ENCODE data around the gene MYLK. TPM values are rescaled to one million over a fixed set of nuclear protein-coding genes. Genes with fewer than 3 reads are reported as not detected.
A peak's percentile ranks its signal among the peaks of the same experiment; 100 is the strongest.

MYLK gene
- total and polyA plus RNA-seq, 4 donors, result 17.0 to 47.7 (median 31.1) TPM

GRCh38 chr3:123637841-123638240 is 246.3 kb downstream of the MYLK start:
- Histone ChIP-seq H3K4me1 (ENCODE audit: control insufficient read depth, insufficient read depth, low read length) (peaks cover 28% of the 10 kb centered on the region), H3K4me3 (ENCODE audit: low read depth, low read length) (no peak overlapping the region), H3K27ac (ENCODE audit: low read depth, low read length) (no peak overlapping the region), H3K36me3 (ENCODE audit: control insufficient read depth, insufficient read depth, low read length) (peaks cover 17% of the 10 kb centered on the region), H3K27me3 (ENCODE audit: control insufficient read depth, insufficient read depth, low read length) (no peaks in the 10 kb centered on the region), H3K9me3 (ENCODE audit: control insufficient read depth, insufficient read depth, low read length) (no peaks in the 10 kb centered on the region)
- DNase-seq (ENCODE audit: low read depth in 4 of 6, low spot score in 6 of 6), result no peak
- 99% methylated on average over 5 of the region's 5 CpGs for WGBS (ENCODE audit: insufficient coverage)

- H3K9me3 ChIP-seq (ENCODE audit: control insufficient read depth, insufficient read depth, low read length), result no peaks in the 10 kb centered on the region
- peaks cover 17% of the 10 kb centered on the region for H3K36me3 ChIP-seq (ENCODE audit: control insufficient read depth, insufficient read depth, low read length)
- H3K27ac ChIP-seq (ENCODE audit: low read depth, low read length), result no peak overlapping the region
- H3K27me3 ChIP-seq (ENCODE audit: control insufficient read depth, insufficient read depth, low read length), result no peaks in the 10 kb centered on the region
- no peak for DNase-seq (ENCODE audit: low read depth in 4 of 6, low spot score in 6 of 6)
- peaks cover 31% of the 10 kb centered on the region for H3K4me1 ChIP-seq (ENCODE audit: control insufficient read depth, insufficient read depth, low read length)
- H3K4me3 ChIP-seq (ENCODE audit: low read depth, low read length), result no peak overlapping the region
- 89% methylated on average over 6 of the region's 7 CpGs for WGBS (ENCODE audit: insufficient coverage)
These were observed 247.0 kb downstream of the MYLK start for GRCh38 chr3:123637131-123637530.

GRCh38 chr3:123636431-123636841 is 247.7 kb downstream of the MYLK start:
- WGBS (ENCODE audit: insufficient coverage), result 73% methylated on average over 5 of the region's 8 CpGs
- no peak for DNase-seq (ENCODE audit: low read depth in 4 of 6, low spot score in 6 of 6)
- no peaks in the 10 kb centered on the region for H3K9me3 ChIP-seq (ENCODE audit: control insufficient read depth, insufficient read depth, low read length)
- H3K4me3 ChIP-seq (ENCODE audit: low read depth, low read length), result no peak overlapping the region
- H3K36me3 ChIP-seq (ENCODE audit: control insufficient read depth, insufficient read depth, low read length), result peaks cover 17% of the 10 kb centered on the region
- H3K27me3 ChIP-seq (ENCODE audit: control insufficient read depth, insufficient read depth, low read length), result no peaks in the 10 kb centered on the region
- H3K27ac ChIP-seq (ENCODE audit: low read depth, low read length), result no peak overlapping the region
- peaks cover 33% of the 10 kb centered on the region for H3K4me1 ChIP-seq (ENCODE audit: control insufficient read depth, insufficient read depth, low read length)

GRCh38 chr3:123635717-123636116 is 248.4 kb downstream of the MYLK start:
- DNase-seq (ENCODE audit: low read depth in 4 of 6, low spot score in 6 of 6), result no peak
- 74% methylated on average over 3 of the region's 4 CpGs for WGBS (ENCODE audit: insufficient coverage)
- no peak overlapping the region for H3K4me3 ChIP-seq (ENCODE audit: low read depth, low read length)
- peaks cover 17% of the 10 kb centered on the region for H3K36me3 ChIP-seq (ENCODE audit: control insufficient read depth, insufficient read depth, low read length)
- H3K9me3 ChIP-seq (ENCODE audit: control insufficient read depth, insufficient read depth, low read length), result no peaks in the 10 kb centered on the region
- no peak overlapping the region for H3K27ac ChIP-seq (ENCODE audit: low read depth, low read length)
- H3K4me1 ChIP-seq (ENCODE audit: control insufficient read depth, insufficient read depth, low read length), result peaks cover 33% of the 10 kb centered on the region
- H3K27me3 ChIP-seq (ENCODE audit: control insufficient read depth, insufficient read depth, low read length), result no peaks in the 10 kb centered on the region

- DNase-seq (ENCODE audit: low read depth in 4 of 6, low spot score in 6 of 6), result no peak
- H3K36me3 ChIP-seq (ENCODE audit: control insufficient read depth, insufficient read depth, low read length), result peaks cover 19% of the 10 kb centered on the region
- H3K27ac ChIP-seq (ENCODE audit: low read depth, low read length), result no peak overlapping the region
- H3K27me3 ChIP-seq (ENCODE audit: control insufficient read depth, insufficient read depth, low read length), result no peaks in the 10 kb centered on the region
- H3K9me3 ChIP-seq (ENCODE audit: control insufficient read depth, insufficient read depth, low read length), result no peaks in the 10 kb centered on the region
- H3K4me1 ChIP-seq (ENCODE audit: control insufficient read depth, insufficient read depth, low read length), result peaks cover 33% of the 10 kb centered on the region
- no peak overlapping the region for H3K4me3 ChIP-seq (ENCODE audit: low read depth, low read length)
- 82% methylated on average over 4 of the region's 4 CpGs for WGBS (ENCODE audit: insufficient coverage)
These were observed 248.9 kb downstream of the MYLK start for GRCh38 chr3:123635217-123635616.

- DNase-seq (ENCODE audit: low read depth in 4 of 6, low spot score in 6 of 6), result no peak
- Histone ChIP-seq H3K4me1 (ENCODE audit: control insufficient read depth, insufficient read depth, low read length) (peaks cover 32% of the 10 kb centered on the region), H3K36me3 (ENCODE audit: control insufficient read depth, insufficient read depth, low read length) (peaks cover 27% of the 10 kb centered on the region), H3K9me3 (ENCODE audit: control insufficient read depth, insufficient read depth, low read length) (no peaks in the 10 kb centered on the region), H3K27ac (ENCODE audit: low read depth, low read length) (no peak overlapping the region), H3K4me3 (ENCODE audit: low read depth, low read length) (no peak overlapping the region), H3K27me3 (ENCODE audit: control insufficient read depth, insufficient read depth, low read length) (no peaks in the 10 kb centered on the region)
- 86% methylated on average over 10 of the region's 15 CpGs for WGBS (ENCODE audit: insufficient coverage)
These were observed 249.7 kb downstream of the MYLK start for GRCh38 chr3:123634149-123635051.

GRCh38 chr3:123633530-123633929 is 250.6 kb downstream of the MYLK start:
- H3K9me3 ChIP-seq (ENCODE audit: control insufficient read depth, insufficient read depth, low read length), result no peaks in the 10 kb centered on the region
- H3K4me3 ChIP-seq (ENCODE audit: low read depth, low read length), result no peak overlapping the region
- peaks cover 28% of the 10 kb centered on the region for H3K4me1 ChIP-seq (ENCODE audit: control insufficient read depth, insufficient read depth, low read length)
- H3K36me3 ChIP-seq (ENCODE audit: control insufficient read depth, insufficient read depth, low read length), result peaks cover 30% of the 10 kb centered on the region
- no peak overlapping the region for H3K27ac ChIP-seq (ENCODE audit: low read depth, low read length)
- no peaks in the 10 kb centered on the region for H3K27me3 ChIP-seq (ENCODE audit: control insufficient read depth, insufficient read depth, low read length)
- DNase-seq (ENCODE audit: low read depth in 4 of 6, low spot score in 6 of 6), result no peak
- WGBS (ENCODE audit: insufficient coverage), result 100% methylated on average over 1 of the region's 2 CpGs

- Histone ChIP-seq H3K27me3 (ENCODE audit: control insufficient read depth, insufficient read depth, low read length) (no peaks in the 10 kb centered on the region), H3K9me3 (ENCODE audit: control insufficient read depth, insufficient read depth, low read length) (no peaks in the 10 kb centered on the region), H3K27ac (ENCODE audit: low read depth, low read length) (no peak overlapping the region), H3K36me3 (ENCODE audit: control insufficient read depth, insufficient read depth, low read length) (peaks cover 30% of the 10 kb centered on the region), H3K4me3 (ENCODE audit: low read depth, low read length) (no peak overlapping the region), H3K4me1 (ENCODE audit: control insufficient read depth, insufficient read depth, low read length) (peaks cover 25% of the 10 kb centered on the region)
- 38% methylated on average over 5 of the region's 6 CpGs for WGBS (ENCODE audit: insufficient coverage)
- peak in 2 of 6 donors; percentile 47 to 59 for DNase-seq (ENCODE audit: low read depth in 4 of 6, low spot score in 6 of 6)
These were observed 251.9 kb downstream of the MYLK start for GRCh38 chr3:123632161-123632655.

GRCh38 chr3:123629747-123630047 is 254.4 kb downstream of the MYLK start:
- DNase-seq (ENCODE audit: low read depth in 4 of 6, low spot score in 6 of 6), result no peak
- Histone ChIP-seq H3K4me1 (ENCODE audit: control insufficient read depth, insufficient read depth, low read length) (peaks cover 10% of the 10 kb centered on the region), H3K4me3 (ENCODE audit: low read depth, low read length) (no peak overlapping the region), H3K36me3 (ENCODE audit: control insufficient read depth, insufficient read depth, low read length) (peaks cover 21% of the 10 kb centered on the region), H3K27me3 (ENCODE audit: control insufficient read depth, insufficient read depth, low read length) (no peaks in the 10 kb centered on the region), H3K27ac (ENCODE audit: low read depth, low read length) (no peak overlapping the region), H3K9me3 (ENCODE audit: control insufficient read depth, insufficient read depth, low read length) (no peaks in the 10 kb centered on the region)
- 96% methylated on average over 3 of the region's 4 CpGs for WGBS (ENCODE audit: insufficient coverage)

Measured in spinal cord (tissue), 10 donors.